GM19351 (cell line): ENCODE results near the gene IFIT1B.
"Not testable (repeated sequence)": the region's sequence is repeated elsewhere in the genome, so short reads cannot be mapped to it uniquely, and the experiment has no call there.

Experiments
- ATAC-seq: cut with Tn5 transposase; IDR thresholded peaks from one replicate; pipeline ENCODE4 v1.9.1; 2021; ENCODE audit warnings: mild to moderate bottlenecking, moderate library complexity; ENCODE audit not compliant: unreplicated experiment

IFIT1B gene

DNA sequence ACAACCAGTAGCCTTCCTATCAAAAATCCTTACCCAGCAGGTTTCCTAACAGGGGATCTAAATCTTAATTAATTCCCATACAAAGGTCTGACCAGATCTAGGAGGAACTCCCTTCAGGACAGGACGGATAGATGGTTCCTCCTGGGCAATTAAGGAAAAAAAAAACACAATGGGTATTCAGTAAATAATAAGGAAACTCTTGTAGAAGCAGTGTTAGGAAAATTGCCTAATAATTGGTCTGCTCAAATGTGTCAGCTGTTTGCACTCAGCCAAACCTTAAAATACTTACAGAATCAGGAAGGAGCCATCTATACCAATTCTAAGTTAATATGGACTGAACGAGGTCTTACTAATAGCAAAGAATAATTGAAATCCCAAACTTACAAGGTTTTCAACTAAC is 33.3 kb downstream of the IFIT1B start:
- ATAC-seq, result not testable (repeated sequence)

DNA sequence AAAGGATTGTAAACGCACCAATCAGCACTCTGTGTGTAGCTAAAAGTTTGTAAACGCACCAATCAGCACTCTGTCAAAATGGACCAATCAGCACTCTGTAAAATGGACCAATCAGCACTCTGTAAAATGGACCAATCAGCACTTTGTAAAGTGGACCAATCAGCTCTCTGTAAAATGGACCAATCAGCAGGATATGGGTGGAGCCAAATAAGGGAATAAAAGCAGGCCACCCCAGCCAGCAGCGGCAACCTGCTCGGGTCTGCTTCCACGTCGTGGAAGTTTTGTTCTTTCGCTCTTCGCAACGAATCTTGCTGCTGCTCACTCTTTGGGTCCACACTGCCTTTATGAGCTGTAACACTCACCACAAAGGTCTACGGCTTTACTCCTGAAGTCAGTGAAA is 34.4 kb downstream of the IFIT1B start:
- ATAC-seq, result not testable (repeated sequence)

DNA sequence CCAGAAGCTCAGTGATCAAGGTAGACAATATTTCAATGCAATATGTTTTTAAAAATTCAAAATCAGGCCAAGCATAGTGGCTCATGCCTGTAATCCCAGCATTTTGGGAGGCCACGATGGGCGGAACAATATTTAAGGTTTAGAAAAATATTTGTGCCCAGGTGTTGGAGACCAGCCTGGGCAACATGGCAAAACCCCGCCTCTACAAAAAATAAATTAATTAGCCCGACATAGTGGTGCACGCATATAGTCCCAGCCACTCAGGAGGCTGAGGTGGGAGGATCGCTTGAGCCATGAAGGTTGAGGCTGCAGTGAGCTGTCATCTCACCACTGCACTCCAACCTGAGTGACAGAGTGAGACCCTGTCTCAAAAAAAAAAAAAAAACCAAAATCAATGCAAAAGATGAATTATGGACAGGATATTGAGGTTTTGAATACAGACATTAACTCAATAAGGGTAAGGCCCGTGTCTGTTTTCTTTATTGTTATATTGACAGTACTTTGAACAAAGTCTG is 35.6 kb downstream of the IFIT1B start:
- no peak for ATAC-seq

DNA sequence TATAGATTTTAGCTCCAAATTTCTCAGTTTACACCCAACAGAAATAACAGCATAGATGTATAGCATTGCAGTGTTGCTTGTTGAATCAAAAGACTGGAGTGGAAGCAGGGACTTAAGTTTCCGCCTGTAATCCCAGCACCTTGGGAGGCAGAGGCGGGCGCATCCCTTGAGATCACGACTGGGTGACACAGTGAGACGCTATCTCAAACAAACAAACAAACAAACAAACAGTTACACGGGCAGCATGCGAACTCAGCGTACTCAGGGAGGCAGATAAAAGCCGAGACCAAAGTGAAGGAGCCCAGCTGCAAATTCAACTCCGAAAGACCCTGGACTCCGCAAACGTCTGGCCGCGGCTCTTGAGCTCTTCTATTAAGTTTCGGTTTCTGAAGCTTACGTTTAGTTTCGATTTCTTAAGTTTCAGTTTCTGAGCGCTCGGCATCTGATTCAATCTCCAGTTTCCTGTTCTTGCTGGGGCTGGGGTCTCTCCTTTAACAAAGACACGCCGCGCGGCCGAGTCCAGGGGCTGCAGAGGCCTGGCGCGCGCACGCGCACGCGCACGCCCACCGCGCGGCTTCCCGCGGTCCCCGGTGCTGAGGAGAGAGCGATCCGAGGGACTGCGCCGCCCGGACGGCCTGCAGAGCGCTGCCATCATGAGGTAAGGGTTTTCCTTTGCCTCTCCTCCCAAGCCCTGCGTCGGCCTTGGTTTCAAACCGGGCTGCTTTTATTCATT is 36.5 kb downstream of the IFIT1B start, which contains the start of gene IFIT5:
Gene IFIT5 (plus strand): TSS at position 423 of the 733 bp plus-strand sequence. CDS start 231 bp downstream, at position 654.
- ATAC-seq, result peak; percentile 82

DNA sequence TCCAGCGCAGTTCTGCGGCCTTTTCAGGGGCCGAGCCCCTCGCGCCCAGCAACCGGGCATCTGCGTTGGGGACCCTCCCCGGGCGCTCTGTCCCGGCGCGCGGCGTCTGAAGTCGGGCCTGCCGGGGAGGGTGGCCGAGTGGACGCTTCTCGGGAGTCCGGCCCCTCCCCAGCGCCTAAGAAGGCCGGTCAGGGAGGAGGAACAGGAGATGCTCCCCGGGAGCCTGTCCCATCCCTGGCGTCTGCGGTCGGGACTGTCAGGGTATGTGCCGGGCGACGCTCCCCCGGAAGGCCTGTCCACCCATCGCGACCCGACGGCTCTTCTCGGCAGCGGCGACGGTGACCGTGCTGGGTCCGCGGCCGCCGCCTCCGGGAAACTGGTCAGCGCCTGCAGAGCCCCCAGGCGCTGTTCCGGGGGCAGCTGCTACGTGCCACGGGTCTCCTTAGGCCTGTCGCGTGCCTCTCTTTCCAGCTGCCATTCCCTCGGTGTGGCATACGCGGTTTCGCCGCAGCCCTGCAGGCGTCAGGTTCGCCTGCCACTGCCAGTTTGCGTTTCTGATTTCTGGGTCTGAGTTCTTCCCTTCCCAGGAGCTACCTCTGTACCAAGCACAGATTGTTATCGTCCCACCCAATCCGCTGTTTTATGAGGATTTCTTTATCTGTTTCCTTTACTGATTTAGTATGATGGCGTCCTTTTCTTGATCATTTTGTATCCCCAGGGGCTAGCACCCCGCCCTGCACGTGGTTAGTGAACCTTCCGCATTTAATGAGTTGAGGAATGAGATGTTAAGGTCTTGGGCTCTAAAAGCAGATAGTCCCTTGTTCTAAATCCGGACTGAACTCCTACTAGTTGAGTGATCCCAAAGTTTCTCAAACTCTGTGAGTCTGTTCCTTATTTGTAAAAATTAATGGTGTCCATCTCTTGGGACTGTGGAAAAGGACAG is 37.3 kb downstream of the IFIT1B start:
- peak; percentile 33 for ATAC-seq

DNA sequence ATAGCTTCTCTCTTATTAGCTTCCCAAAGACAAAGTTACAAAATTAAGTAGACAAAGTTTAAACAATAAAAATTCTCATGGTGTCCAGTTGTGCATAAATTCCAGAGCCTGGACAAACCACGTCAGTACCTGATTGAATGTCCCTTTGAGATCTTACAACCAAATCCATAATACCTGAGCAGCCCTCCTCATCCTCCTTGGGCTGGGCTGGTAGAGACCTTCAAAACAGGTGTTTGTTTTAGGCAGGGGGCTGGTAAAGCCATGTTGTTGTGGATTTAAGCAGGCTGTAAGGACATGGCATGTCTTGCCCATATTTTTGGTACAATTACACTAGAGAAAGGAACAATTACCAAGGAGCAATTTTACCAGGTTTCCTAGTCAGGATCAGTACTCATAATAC is 38.6 kb downstream of the IFIT1B start:
- ATAC-seq, result no peak

DNA sequence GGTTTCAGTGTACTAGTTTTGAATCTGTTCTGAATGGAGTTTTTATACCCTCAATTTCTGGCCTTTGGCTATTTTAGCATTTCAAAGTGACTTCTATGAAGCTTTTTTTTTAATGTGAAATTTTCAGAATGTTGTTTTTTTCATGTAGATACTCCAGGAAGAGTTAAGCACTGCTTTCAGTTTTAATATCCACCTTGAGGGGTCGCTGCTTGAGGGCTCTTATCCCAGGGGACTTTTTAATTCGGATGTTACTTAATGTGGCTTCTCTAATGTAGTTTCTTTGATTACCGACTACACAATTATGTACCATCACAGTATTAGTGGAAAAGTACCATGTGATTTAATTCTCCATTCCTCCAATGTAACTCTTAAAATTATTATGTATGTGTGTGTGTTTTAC is 41.7 kb downstream of the IFIT1B start:
- no peak for ATAC-seq

DNA sequence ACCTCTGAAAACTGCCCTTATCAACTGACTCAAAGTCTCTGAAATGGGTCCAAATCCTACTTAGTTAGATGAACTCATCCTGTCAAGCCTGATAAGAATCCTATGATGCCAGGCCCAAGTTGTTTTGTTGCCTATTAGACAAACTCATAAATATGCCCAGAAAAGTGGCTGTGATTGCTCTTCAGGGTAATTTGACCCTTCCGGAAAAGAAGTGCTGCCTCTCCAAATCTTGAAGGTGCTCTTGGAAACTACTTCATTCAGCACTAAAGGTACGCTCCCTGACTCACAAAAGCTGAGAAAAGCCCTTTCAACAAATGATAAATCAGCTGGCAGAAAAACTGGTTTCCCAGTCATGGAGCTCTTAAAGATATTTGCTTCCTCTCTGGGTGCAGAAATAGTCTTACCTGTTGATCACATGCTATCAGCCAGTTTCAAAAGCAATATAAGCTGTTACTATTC is 43.2 kb downstream of the IFIT1B start:
- no peak for ATAC-seq

DNA sequence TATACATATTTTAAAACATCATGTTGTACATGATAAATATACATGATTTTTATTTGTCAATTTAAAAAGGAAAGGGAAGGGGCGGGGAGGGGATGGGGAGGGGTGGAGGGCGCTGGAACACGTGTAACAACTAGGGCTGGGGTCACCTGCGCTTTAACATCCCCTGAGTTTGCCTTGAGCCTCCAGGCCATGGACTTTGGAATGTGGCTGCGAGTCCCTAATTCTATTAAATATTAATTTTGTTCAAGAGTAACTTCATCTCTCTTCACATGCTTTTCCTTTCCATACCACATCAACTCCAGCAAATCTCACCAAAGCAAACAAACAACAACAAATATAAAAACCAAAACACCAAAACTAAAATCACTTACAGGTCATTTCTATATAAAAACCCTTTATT is 47.1 kb downstream of the IFIT1B start:
- ATAC-seq, result no peak

DNA sequence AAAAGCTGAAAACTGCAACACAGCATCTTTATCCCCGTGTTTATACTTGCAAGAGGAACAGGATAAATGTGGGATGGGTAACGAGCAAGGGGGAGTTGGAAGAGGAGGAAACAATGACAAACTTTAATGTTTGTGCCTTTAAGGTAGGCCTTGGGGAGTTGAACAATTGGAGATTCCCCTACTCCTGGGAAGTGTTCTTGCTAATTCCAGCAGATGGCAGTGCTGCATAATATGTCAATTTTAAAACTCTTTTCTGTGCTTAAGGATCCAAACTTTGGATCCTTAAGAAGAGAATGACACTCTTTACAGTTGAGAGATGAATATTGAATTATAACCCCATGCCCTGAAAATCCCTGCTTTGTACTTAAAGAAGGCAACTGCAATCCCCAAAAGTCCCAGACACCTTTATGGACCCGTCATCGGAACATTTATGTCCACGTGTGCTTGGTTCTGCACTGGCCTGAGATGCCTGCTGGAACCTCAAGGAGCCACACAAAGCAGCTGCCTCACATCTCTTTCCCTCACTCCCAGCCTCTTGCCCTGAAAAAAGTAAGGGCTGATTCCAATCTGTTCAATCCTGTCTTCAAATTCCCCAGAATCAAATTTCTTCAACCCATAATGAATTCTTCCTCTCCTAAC is 48.5 kb downstream of the IFIT1B start:
- no peak for ATAC-seq

DNA sequence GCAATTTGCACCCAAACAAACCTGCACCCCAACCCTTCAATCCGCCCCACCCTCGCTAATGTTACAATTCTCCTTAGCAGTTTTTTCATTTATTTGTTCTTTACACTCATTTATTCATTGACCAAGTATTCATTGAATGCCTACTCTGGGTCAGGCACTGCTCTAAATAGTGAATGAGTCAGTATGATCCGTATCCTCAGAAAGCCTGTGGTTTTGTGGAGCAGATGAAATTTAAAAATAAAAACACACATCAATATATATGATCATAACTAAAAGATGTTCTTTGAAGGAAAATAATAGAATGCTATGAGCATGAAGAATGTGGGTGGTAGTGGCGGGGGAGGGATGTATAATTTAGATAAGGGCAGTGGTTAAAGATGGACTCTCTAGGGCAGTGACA is 49.8 kb downstream of the IFIT1B start:
- no peak for ATAC-seq

DNA sequence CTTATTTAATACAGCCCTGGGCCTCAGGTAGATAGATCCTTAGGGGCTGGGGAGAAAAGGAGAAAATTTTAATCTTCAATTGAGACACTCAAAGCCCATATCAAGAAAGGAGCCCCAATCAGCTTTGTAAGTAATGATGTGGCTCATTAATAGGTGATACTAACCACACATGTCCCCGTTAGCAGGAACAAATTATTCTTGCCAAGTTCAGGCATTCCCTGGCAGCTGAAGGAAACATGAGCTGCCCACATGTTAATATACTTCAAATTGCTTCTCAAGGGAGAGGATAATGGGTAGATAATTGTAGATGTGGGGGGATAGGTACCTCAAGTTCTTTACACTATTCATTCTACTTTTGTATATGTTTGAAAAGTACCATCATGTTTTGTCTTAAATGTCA is 51.0 kb downstream of the IFIT1B start:
- ATAC-seq, result no peak

DNA sequence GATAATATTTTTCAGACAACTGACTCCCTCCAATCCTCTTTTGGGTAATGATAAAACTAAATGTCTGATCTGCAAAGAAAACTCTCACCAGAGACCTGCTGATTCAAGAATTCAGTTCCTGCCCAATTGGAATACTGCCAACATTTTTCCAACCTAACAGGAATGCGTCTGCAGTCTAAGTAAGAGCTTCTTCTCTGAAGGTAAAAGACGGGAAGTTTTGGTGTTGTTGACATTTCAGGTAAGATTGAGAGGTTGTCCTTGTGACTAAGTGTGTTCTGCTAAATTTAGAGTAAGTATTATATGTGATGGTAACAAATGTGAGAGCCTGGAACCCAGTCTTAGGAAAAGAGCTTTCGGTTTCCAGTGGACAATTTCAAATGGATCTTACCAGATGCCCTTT is 54.1 kb downstream of the IFIT1B start:
- no peak for ATAC-seq
